NCI-H2196 treated with DMSO at 0.1 percent for 48 hours (cell line): ENCODE data around the gene ATL1.
"Not testable (repeated sequence)": the region's sequence is repeated elsewhere in the genome, so short reads cannot be mapped to it uniquely, and the experiment has no call there.

Experiments
- DNase-seq: peaks from one replicate; lab custom pipeline; 2025; ENCODE audit not compliant: unreplicated experiment; lab: John Stamatoyannopoulos, UW

The ATL1 gene

DNA sequence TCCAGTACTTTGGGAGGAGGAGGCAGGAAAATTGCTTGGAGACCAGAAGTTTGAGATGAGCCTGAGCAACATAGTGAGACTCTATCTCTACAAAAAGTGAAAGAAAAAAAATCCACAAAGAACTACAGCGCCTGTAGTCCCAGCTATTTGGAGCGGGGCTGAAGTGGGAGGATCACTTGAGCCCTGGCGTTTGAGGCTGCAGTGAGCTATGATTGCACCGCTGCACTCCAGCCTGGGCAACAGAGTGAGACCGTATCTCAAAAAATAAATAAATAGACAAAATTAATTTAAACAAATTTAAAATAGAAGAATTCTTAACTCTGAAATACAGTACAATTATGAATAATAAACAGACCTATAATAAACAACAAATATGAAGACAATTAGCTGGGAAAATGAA is 40.9 kb downstream of the ATL1 start:
- no peak for DNase-seq

GRCh38 chr14:50601394-50601793 is 41.4 kb downstream of the ATL1 start:
- DNase-seq = no peak

DNA sequence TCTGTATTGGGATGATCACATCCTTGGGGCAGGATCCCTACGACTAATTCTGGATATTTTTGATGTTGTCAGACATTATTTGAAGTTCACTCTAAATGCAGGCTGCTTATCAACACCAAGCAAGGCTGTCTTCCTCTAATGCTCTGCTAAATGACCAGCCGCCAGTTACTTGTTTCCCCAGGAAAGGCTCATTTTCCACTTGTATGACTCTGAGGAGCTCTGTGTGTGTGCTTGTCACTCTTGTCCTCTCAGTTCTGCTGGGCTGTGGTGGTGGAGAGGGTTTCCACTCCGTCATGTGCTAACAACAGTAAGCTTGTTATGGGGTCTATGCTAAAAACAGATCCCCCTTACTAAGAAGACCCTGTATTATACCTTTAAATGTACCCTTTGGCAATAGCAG is 42.1 kb downstream of the ATL1 start:
- no peak for DNase-seq

DNA sequence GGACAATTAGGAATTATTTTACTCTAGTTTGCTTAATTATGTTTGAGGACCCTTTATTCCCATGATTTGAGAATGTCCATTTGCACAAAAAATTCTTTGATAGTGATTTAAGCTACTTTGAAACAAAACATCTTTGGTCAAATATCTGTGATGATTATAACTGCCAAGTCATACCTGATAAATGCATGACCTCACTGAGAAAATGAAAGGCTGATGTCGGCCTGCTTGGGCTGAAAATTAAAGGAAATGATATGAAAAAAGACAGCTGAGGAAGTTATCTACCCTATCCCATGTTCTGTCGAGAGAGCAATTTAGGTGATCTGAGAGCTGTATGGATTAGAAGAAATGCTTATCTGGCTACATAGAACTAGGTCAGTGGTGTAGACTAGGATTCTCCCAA is 43.6 kb downstream of the ATL1 start:
- DNase-seq = no peak

- no peak for DNase-seq
Measured at GRCh38 chr14:50605766-50606165, 45.8 kb downstream of the ATL1 start.

- DNase-seq = no peak
Measured at GRCh38 chr14:50606468-50606867, 46.5 kb downstream of the ATL1 start.

DNA sequence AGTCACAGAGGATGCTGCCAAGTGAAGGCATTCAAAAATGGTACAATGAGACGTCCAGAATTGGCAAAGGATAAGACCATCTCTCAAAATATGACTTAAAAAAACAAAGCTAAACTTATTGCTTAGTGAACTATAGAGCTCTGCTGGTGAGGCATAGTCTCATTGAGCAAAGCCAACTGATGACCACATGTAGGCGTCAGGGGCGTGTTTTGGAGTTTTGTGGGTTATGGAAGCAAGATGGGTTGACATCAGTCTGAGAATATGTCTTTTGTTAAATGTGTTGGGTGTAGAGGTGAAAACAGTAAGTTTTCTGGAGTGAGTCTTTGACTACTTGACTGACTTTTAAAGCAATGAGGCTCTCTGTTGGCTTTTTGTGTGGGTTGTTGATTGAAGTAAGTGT is 47.2 kb downstream of the ATL1 start:
- DNase-seq = no peak

GRCh38 chr14:50607761-50608160 is 47.8 kb downstream of the ATL1 start:
- no peak for DNase-seq

DNA sequence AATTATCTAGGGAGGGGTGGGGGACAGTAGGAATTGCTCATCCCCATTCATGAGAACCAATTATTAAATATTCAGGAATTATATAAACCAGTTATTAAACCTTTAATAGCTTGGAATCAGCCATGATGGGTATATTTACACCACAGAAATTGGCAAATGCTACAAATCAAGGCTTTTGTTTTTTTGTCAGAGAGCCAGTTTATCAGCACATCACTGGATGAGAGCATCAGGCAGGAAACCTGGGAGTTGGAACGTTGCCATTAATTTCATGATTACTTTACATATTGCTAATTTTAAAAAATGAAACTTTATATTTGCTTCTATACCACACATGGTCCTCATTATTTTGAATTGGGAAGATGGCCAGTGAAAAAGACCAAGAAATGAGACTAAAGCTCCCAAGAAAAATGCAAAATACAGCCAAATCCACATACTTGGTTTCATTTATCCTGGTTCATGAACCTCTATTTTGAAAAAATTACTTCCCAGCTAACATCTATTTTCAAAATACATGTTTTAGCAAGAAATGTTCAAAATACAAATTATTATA is 48.4 kb downstream of the ATL1 start:
- DNase-seq = no peak

GRCh38 chr14:50610465-50610864 is 50.5 kb downstream of the ATL1 start:
- no peak for DNase-seq

DNA sequence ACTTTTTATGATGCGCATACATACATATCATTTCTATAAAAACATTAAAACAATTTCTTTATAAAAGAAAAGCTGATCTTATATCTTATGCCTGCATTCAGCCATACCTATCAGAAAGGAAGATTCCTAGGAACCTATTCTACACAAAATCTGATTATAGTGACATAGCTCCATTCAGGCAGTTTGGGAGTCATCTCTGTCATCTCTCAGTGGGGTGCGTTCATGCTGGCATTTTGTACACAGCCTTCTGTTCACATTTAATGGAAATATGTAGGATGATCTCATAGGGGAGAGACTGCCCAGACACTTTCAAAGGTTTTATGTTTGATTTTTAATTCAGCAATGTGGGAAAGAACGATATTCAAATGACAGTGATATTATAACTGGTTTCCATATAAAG is 52.9 kb downstream of the ATL1 start:
- no peak for DNase-seq

GRCh38 chr14:50615056-50615455 is 55.1 kb downstream of the ATL1 start:
- DNase-seq = no peak

DNA sequence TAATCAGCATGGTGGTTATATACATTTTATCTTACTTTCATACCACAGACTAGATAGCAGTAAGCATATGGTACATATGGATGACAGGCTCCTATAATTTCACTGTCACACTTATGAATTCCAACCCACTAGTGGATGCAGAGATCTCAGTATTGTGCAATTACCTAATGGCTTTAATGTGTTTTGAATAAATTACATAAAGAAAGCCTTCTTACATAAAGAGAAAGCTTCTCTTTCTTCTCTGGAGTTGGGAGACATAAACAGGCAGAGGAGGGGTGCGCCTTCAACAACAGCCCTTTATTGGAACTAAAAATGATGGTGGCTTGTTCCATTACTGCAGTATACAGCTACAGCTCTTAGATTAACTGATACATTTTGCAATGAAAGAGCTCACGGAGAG is 55.6 kb downstream of the ATL1 start:
- DNase-seq = no peak

DNA sequence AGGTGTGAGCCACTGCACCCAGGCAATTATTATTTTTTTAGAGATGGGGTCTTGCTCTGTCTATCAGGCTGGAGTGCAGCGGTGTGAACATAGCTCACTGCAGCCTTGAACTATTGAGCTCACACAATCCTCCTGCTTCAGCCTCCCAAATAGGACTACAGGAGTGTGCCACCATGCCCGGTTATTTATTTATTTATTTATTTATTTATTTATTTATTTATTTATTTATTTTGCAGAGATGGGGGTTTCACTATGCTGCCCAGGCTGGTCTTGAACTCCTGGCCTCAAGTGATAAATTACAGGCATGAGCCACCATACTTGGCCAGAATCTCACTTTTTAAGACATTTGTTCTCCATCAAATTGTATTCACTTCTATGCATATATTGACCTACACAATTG is 56.3 kb downstream of the ATL1 start:
- DNase-seq = no peak

DNA sequence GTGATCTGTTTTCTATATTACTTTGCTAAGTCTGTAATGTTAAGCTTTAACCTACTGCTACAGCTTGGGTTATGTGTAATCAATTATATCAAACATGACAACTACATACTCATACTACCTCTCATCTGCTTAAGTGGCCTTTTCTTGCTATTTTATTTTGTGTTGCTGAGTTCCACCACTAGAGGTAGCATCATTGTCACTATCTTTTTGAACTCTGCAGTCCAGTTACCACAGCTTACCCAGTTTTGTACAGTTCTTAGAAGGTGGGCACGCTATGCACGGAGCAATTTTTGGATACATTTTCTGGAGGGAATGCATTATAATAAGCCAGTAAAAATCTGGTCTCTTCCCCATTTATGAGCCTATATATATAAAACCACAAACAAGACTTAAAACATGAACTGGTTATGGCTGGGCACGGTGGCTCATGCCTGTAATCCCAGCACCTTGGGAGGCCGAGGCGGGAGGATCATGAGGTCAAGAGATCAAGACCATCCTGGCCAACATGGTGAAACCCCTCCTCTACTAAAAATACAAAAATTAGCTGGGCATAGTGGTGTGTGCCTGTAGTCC is 59.7 kb downstream of the ATL1 start:
- DNase-seq = no peak

GRCh38 chr14:50620341-50620740 is 60.4 kb downstream of the ATL1 start:
- DNase-seq = no peak

GRCh38 chr14:50622978-50623377 is 63.0 kb downstream of the ATL1 start:
- DNase-seq = no peak

GRCh38 chr14:50624447-50624846 is 64.5 kb downstream of the ATL1 start:
- DNase-seq = no peak

- not testable (repeated sequence) for DNase-seq
Measured at GRCh38 chr14:50624947-50625346, 65.0 kb downstream of the ATL1 start.

GRCh38 chr14:50631408-50631821 is 71.5 kb downstream of the ATL1 start:
- DNase-seq = no peak

GRCh38 chr14:50633954-50634353 is 74.0 kb downstream of the ATL1 start:
- DNase-seq = no peak

DNA sequence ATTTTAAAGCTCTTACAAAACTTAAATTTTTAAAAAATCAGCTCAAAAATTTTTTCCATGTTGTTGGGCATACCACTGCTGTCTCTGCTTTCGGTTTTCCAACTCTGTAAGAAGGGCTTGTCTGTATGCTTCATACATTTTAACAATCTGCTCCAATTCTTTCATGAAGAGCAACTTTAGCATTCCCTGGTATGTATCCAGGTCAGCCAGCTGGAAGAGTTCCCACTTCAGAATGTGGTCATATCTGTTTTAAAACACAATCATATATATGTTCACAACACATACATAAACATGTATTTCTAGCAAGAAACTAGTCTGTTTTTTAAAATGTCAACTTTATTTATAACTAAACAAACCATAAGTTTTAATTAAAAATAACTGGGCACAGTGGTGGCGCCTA is 75.2 kb downstream of the ATL1 start:
- no peak for DNase-seq

DNA sequence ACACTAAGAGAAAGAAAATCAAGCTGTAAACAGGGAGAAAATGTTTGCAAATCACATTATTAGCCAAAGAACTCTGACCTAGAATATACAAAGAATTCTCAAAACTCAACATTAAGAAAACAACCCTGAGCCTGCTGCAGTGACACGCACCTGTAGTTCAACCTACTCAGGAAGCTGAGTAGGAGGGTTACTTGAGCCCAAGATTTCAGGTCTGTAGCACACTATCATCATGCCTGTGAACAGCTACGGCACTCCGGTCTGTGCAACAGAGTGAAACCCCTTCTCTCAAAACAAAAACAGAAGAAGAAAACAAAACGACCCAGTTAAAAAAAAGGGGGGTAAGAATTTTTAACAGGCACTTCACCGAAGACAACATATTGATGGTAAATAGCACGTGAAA is 87.3 kb downstream of the ATL1 start:
- no peak for DNase-seq
